HL-60 (cell line): Measurements from ENCODE around the gene ARF1.

Experiments
- POLR2AphosphoS5 ChIP-seq: IDR thresholded peaks from 2 replicates; pipeline ENCODE4 v1.6.1; 2012; ENCODE audit warnings: low read depth
- TF ChIP-seq, protein P1 (sequence below): IDR thresholded peaks from one replicate; pipeline ENCODE4 v1.5.1; 2011; ENCODE audit warnings: low read length, control low read depth, inconsistent platforms; ENCODE audit not compliant: insufficient read depth

DNA sequence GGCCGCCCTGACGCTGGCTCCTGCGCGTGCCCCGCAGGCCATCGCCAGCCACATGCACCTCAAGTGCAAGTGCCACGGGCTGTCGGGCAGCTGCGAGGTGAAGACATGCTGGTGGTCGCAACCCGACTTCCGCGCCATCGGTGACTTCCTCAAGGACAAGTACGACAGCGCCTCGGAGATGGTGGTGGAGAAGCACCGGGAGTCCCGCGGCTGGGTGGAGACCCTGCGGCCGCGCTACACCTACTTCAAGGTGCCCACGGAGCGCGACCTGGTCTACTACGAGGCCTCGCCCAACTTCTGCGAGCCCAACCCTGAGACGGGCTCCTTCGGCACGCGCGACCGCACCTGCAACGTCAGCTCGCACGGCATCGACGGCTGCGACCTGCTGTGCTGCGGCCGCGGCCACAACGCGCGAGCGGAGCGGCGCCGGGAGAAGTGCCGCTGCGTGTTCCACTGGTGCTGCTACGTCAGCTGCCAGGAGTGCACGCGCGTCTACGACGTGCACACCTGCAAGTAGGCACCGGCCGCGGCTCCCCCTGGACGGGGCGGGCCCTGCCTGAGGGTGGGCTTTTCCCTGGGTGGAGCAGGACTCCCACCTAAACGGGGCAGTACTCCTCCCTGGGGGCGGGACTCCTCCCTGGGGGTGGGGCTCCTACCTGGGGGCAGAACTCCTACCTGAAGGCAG is 23.4 kb upstream of the ARF1 start:
- TF ChIP-seq, protein P1, sequence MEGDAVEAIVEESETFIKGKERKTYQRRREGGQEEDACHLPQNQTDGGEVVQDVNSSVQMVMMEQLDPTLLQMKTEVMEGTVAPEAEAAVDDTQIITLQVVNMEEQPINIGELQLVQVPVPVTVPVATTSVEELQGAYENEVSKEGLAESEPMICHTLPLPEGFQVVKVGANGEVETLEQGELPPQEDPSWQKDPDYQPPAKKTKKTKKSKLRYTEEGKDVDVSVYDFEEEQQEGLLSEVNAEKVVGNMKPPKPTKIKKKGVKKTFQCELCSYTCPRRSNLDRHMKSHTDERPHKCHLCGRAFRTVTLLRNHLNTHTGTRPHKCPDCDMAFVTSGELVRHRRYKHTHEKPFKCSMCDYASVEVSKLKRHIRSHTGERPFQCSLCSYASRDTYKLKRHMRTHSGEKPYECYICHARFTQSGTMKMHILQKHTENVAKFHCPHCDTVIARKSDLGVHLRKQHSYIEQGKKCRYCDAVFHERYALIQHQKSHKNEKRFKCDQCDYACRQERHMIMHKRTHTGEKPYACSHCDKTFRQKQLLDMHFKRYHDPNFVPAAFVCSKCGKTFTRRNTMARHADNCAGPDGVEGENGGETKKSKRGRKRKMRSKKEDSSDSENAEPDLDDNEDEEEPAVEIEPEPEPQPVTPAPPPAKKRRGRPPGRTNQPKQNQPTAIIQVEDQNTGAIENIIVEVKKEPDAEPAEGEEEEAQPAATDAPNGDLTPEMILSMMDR = no peak
- TF ChIP-seq POLR2AphosphoS5 = no peak
